ENCODE results near the gene MAP3K20.

GRCh38 chr2:173216051-173216450, 140.4 kb downstream of the MAP3K20 start:
- TF ChIP-seq POLR2A (IDR thresholded peaks at IDR 0.05; ENCODE audit: low read depth, low read length) (no peak), TAF1 (IDR thresholded peaks at IDR 0.05; ENCODE audit: borderline replicate concordance, low read depth, low read length) (no peak), POLR2AphosphoS5 (IDR thresholded peaks at IDR 0.05; ENCODE audit: low read depth, low read length) (no peak)
